CD4-positive, CD25-positive, alpha-beta regulatory T cell (primary cell): Measurements from ENCODE around the gene ZNF24. TPM values are rescaled to one million over a fixed set of nuclear protein-coding genes. Genes with fewer than 3 reads are reported as not detected.

Experiments
- ATAC-seq, 2 donors: fragments of 150-1000 bp; cut with Tn5 transposase; one replicate each; pipeline ENCODE4 v1.10.0; 2021; ENCODE audit warnings: low read depth in 2 of 2, moderate number of reproducible peaks in 2 of 2, moderate library complexity in 1 of 2
- DNase-seq, 3 donors: peaks; one replicate each; pipeline versions ENCODE4 v3.0.0 to v3.0.0-alpha.2; 2012 to 2022; ENCODE audit warnings: mixed read lengths in 1 of 3
- H3K27ac ChIP-seq: one replicate; pipeline ENCODE4 v1.7.0; 2013; ENCODE audit warnings: mild to moderate bottlenecking, low read length; ENCODE audit not compliant: insufficient read depth, poor library complexity, severe bottlenecking
- H3K27me3 ChIP-seq: one replicate; pipeline ENCODE4 v1.7.0; 2013; ENCODE audit warnings: low read length; ENCODE audit not compliant: control insufficient read depth, insufficient read depth
- H3K36me3 ChIP-seq: one replicate; pipeline ENCODE4 v1.7.0; 2013; ENCODE audit warnings: mild to moderate bottlenecking, low read length, moderate library complexity; ENCODE audit not compliant: control insufficient read depth, insufficient read depth
- H3K4me1 ChIP-seq: 2 replicates; pipeline ENCODE4 v1.7.0; 2013; ENCODE audit warnings: mild to moderate bottlenecking, low read length; ENCODE audit not compliant: insufficient read depth, control insufficient read depth, poor library complexity, severe bottlenecking
- H3K4me3 ChIP-seq: one replicate; pipeline ENCODE4 v1.7.0; 2013; ENCODE audit warnings: low read depth, mild to moderate bottlenecking, low read length, moderate library complexity
- H3K9me3 ChIP-seq, 2 experiments: 1 replicate in 1 of 2; 2 replicates in 1 of 2; pipeline ENCODE4 v1.7.0; 2013; ENCODE audit warnings: low read length in 2 of 2, mild to moderate bottlenecking in 1 of 2, moderate library complexity in 1 of 2; ENCODE audit not compliant: control insufficient read depth in 2 of 2
- H3K27ac Mint-ChIP-seq, 3 donors: one replicate each; pipeline ENCODE4 v1.8.0; 2020 to 2022; ENCODE audit warnings: mild to moderate bottlenecking in 3 of 3, mixed read lengths in 3 of 3, moderate library complexity in 2 of 3
- H3K27me3 Mint-ChIP-seq: one replicate; pipeline ENCODE4 v1.8.0; 2022; ENCODE audit warnings: mild to moderate bottlenecking, mixed read lengths
- H3K36me3 Mint-ChIP-seq: one replicate; pipeline ENCODE4 v1.8.0; 2020; ENCODE audit warnings: mixed read lengths
- H3K4me1 Mint-ChIP-seq, 4 donors: one replicate each; pipeline ENCODE4 v1.8.0; 2020 to 2022; ENCODE audit warnings: mixed read lengths in 4 of 4, mild to moderate bottlenecking in 1 of 4
- H3K4me3 Mint-ChIP-seq, 4 donors: one replicate each; pipeline ENCODE4 v1.8.0; 2020 to 2022; ENCODE audit warnings: mild to moderate bottlenecking in 4 of 4, mixed read lengths in 4 of 4, moderate library complexity in 3 of 4
- H3K9me3 Mint-ChIP-seq, 7 donors: one replicate each; pipeline ENCODE4 v1.8.0; 2020 to 2022; ENCODE audit warnings: mixed read lengths in 7 of 7, mild to moderate bottlenecking in 3 of 7, moderate library complexity in 2 of 7
- polyA plus RNA-seq, 4 donors: library from polyadenylated mRNA; unstranded; fragments of 300-500 nt; fragmentation: Illumina TruSeq; gene quantifications; one replicate each; pipeline ENCODE4 v1.2.3, GENCODE V29; 2021
- total RNA-seq: library from RNA; stranded (reverse); gene quantifications from one replicate; pipeline ENCODE4 v1.2.3, GENCODE V29; 2022

ZNF24 gene
- total and polyA plus RNA-seq, 5 donors from 2014 or later, result 53.9 to 96.3 (median 69.4) TPM

DNA sequence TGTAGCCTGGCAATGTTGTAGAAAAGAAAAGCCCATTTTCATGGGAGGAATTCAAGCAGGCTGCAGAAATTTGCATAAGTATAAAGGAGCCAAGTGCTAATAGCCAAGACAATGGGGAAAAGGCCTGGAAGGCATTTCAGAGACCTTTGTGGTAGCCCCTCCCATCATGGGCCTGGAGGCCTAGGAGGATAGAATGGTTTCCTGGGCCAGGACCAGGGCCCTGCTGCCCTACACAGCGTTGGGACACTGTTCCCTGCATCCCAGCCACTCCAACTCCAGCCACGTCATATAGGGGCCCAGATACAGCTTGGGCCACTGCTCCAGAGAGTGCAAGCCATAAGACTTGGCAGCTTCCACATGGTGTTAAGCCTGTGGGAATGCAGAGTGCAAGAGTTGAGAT lies 8.1 kb upstream of the ZNF24 start:
- no peaks in the 10 kb centered on the region for H3K36me3 Mint-ChIP-seq
- DNase-seq, result no peak
- peaks cover 6 to 8% of the 10 kb centered on the region in 2 experiments for H3K9me3 ChIP-seq

DNA sequence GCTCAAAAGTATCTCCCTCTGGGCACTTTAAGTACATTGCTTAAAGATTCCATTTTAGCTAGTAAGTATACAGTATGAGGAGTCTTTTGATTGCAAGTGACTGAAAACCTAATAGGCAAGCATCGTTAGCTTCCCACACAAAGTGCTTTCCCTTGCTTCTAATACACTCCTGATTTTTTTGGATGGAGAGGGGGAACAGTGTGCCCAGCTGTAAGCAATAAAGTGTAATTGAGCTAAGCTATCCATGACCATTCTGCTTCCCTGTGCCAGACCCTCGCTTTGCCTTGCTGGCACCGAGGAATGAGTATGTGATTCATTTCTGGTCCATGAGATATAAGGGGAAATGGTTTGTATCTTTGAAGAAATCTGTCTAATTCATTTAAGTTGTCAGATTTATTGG lies 3.8 kb upstream of the ZNF24 start:
- Histone ChIP-seq H3K27me3 (no peaks in the 10 kb centered on the region), H3K27ac (no peak overlapping the region), H3K9me3 (peaks cover 6 to 8% of the 10 kb centered on the region in 2 experiments), H3K4me3 (no peak overlapping the region), H3K36me3 (no peaks in the 10 kb centered on the region), H3K4me1 (peaks cover 17% of the 10 kb centered on the region)
- DNase-seq, result no peak
- no peak overlapping the region for H3K4me3 Mint-ChIP-seq
- peaks cover 15 to 18% (median 17%) of the 10 kb centered on the region in 4 donors for H3K4me1 Mint-ChIP-seq
- H3K9me3 Mint-ChIP-seq, result peaks cover 2 to 8% (median 7%) of the 10 kb centered on the region in 7 donors
- no peaks in the 10 kb centered on the region for H3K36me3 Mint-ChIP-seq
- no peak for ATAC-seq
- H3K27ac Mint-ChIP-seq, result no peak overlapping the region
- peaks cover 8% of the 10 kb centered on the region for H3K27me3 Mint-ChIP-seq

More for the DNA sequence above, 8.1 kb upstream of the ZNF24 start:
- Mint-ChIP-seq H3K4me3 (no peak overlapping the region), H3K9me3 (peaks cover 2 to 13% (median 7%) of the 10 kb centered on the region in 7 donors), H3K27ac (no peak overlapping the region), H3K27me3 (peaks cover 8% of the 10 kb centered on the region), H3K4me1 (peaks cover 0 to 5% (median 0%) of the 10 kb centered on the region in 4 donors)
- Histone ChIP-seq H3K27me3 (no peaks in the 10 kb centered on the region), H3K27ac (no peak overlapping the region), H3K36me3 (no peaks in the 10 kb centered on the region), H3K4me1 (no peaks in the 10 kb centered on the region), H3K4me3 (no peak overlapping the region)
- no peak for ATAC-seq

DNA sequence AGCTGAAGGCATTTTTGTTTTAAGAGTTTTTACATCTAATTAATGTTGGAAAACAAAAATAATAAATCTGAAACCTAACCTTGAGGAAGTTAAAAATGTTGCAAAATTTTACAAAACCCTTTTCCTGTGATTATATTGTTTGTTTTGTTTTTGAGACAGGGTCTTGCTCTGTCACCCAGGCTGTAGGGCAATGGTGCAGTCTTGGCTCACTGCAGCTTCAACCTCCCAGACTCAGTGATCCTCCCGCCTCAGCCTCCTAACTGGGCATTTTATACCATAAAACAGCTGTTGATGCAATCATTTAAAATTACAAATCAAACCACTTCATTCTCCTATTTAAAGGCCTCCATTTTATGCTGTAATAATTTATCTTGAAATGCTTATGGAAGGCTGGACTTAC lies 1.7 kb upstream of the ZNF24 start:
- Mint-ChIP-seq H3K9me3 (peaks cover 0 to 1% (median 0%) of the 10 kb centered on the region in 7 donors), H3K4me3 (peak overlapping the region in 3 of 4 donors; percentile 22 to 100 (median 96)), H3K36me3 (no peaks in the 10 kb centered on the region), H3K4me1 (peaks cover 21 to 33% (median 25%) of the 10 kb centered on the region in 4 donors), H3K27ac (peak overlapping the region in 2 of 3 donors; percentile 29 to 97), H3K27me3 (peaks cover 4% of the 10 kb centered on the region)
- no peaks in the 10 kb centered on the region for H3K27me3 ChIP-seq
- H3K4me1 ChIP-seq, result peaks cover 27% of the 10 kb centered on the region
- H3K27ac ChIP-seq, result no peak overlapping the region
- ATAC-seq (no peak), DNase-seq (no peak)
- H3K36me3 ChIP-seq, result peaks cover 4% of the 10 kb centered on the region
- H3K9me3 ChIP-seq, result no peaks in the 10 kb centered on the region
- H3K4me3 ChIP-seq, result no peak overlapping the region

DNA sequence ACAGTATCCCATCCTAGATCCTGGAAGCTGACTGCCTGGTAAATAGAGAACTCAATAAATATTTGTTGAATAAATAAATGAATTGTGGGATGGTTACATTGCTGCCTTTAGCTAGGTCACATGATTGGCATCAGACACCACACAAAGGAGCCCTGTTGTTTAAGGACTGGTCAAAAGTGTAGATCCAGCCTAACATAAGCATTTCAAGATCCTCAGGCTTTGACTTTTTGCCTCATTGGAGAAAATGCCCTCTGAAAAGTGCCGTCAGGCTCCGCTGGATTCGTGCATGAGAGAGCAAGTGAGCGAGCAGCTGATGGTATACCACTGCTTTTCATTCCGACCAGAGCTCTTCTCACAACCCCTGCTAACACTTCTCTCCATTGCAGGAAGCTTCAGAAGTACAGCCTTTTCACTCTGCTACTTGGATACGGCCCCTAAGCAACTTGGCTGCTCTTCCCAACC lies 1.3 kb upstream of the ZNF24 start:
- peaks cover 21 to 38% (median 27%) of the 10 kb centered on the region in 4 donors for H3K4me1 Mint-ChIP-seq
- no peak for ATAC-seq
- peak overlapping the region; percentile 96 to 100 (median 99) for H3K4me3 Mint-ChIP-seq
- DNase-seq, result no peak
- H3K27me3 ChIP-seq, result no peaks in the 10 kb centered on the region
- peaks cover 9% of the 10 kb centered on the region for H3K36me3 ChIP-seq
- no peak overlapping the region for H3K4me3 ChIP-seq
- no peaks in the 10 kb centered on the region for H3K9me3 ChIP-seq
- peaks cover 27% of the 10 kb centered on the region for H3K4me1 ChIP-seq
- no peak overlapping the region for H3K27ac ChIP-seq
- H3K9me3 Mint-ChIP-seq, result peaks cover 0 to 1% (median 0%) of the 10 kb centered on the region in 7 donors
- H3K27ac Mint-ChIP-seq, result peak overlapping the region in 2 of 3 donors; percentile 69 to 97
- H3K27me3 Mint-ChIP-seq, result peaks cover 4% of the 10 kb centered on the region
- H3K36me3 Mint-ChIP-seq, result peaks cover under 1% of the 10 kb centered on the region

DNA sequence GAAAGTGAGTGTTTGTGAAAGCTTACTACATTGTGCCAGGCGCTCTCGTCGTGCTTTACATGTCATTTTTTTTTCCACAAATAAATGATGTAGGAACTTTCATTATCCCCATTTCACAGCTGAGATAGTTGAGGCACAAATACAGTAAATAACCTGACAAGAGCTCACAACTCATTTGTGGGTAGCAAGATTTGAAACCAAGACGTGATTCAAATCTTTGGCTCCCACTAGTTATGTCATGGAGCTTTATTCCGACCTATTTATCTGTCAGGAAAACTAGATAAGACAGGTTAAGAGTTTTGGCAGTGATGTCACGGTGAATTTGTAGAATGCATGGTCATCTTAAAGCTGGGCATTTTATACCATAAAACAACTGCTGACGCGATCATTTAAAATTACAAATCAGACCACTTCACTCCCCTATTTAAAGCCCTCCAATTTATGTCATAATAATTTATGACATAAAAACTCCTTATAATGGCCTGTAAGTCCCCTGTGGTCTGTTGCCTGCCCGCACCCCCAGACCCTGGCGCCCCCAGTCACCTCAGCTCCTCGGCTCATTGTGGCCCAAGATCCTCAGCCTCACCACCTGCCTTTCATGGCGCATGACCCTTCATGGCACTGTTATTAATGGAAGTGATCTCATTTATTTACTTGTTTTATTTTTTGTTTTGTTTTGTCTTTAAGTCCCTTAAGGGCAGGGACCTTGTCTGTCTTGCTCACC lies 678 bp upstream of the ZNF24 start:
- DNase-seq (no peak), ATAC-seq (no peak)
- Mint-ChIP-seq H3K27me3 (peaks cover 4% of the 10 kb centered on the region), H3K4me3 (peak overlapping the region; percentile 96 to 100 (median 99)), H3K9me3 (peaks cover 0 to 1% (median 0%) of the 10 kb centered on the region in 7 donors), H3K36me3 (peaks cover 5% of the 10 kb centered on the region), H3K27ac (peak overlapping the region; percentile 94 to 97 (median 97)), H3K4me1 (peaks cover 21 to 44% (median 29%) of the 10 kb centered on the region in 4 donors)
- Histone ChIP-seq H3K9me3 (no peaks in the 10 kb centered on the region), H3K36me3 (peaks cover 15% of the 10 kb centered on the region), H3K4me3 (peak overlapping the region; percentile 89), H3K27me3 (no peaks in the 10 kb centered on the region), H3K4me1 (peaks cover 27% of the 10 kb centered on the region), H3K27ac (peak overlapping the region; percentile 98)

DNA sequence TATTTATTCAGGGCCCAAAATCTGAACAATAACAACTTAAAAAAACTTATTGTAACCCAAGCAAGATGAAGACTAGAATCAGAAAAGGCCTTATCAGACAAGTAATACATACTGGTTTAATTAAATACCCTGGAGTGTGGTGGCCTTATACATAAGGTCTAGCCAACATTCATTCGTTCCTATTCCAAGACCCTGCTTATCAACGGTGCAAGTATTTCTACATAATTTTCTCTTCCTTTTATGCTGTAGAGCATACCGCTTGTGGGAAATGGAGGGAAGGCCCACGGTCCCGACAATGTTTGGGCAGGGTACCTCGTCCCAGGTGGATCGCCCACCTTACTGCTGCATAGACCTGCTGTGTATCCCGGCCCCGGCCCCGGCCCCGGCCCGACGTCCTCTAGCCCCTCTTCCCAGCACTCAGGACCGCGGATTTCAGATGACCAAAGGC lies 708 bp downstream of the ZNF24 start:
- Mint-ChIP-seq H3K4me1 (peaks cover 31 to 58% (median 39%) of the 10 kb centered on the region in 4 donors), H3K36me3 (peaks cover 18% of the 10 kb centered on the region), H3K9me3 (peaks cover 0 to 1% (median 0%) of the 10 kb centered on the region in 7 donors), H3K27me3 (no peaks in the 10 kb centered on the region), H3K4me3 (peak overlapping the region; percentile 96 to 100 (median 99)), H3K27ac (peak overlapping the region; percentile 90 to 97 (median 97))
- Histone ChIP-seq H3K27me3 (no peaks in the 10 kb centered on the region), H3K9me3 (no peaks in the 10 kb centered on the region), H3K27ac (peak overlapping the region; percentile 98), H3K4me3 (peak overlapping the region; percentile 89), H3K36me3 (peaks cover 29% of the 10 kb centered on the region), H3K4me1 (peaks cover 27% of the 10 kb centered on the region)
- no peak for DNase-seq
- peak in 1 of 2 donors; percentile 1 for ATAC-seq

DNA sequence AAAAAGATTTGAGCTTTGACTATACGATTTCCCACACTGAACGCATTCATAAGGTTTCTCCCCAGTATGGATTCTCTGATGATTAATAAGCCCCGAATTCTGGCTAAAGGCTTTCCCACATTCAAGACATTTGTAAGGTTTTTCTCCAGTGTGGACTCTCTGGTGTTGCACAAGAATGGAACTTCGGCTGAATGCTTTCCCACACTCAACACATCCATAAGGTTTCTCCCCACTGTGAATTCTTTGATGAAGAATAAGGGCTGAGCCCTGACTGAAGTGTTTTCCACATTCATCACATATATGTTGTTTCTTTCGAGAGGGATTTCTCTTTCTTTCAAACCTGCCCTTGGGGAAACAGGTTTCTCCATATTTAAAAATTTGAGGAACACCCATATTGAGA lies 6.9 kb downstream of the ZNF24 start:
- no peak overlapping the region for H3K27ac ChIP-seq
- no peaks in the 10 kb centered on the region for H3K9me3 ChIP-seq
- Mint-ChIP-seq H3K4me1 (peaks cover 17 to 71% (median 32%) of the 10 kb centered on the region in 4 donors), H3K4me3 (no peak overlapping the region), H3K27me3 (no peaks in the 10 kb centered on the region), H3K9me3 (peaks cover 0 to 2% (median 0%) of the 10 kb centered on the region in 7 donors), H3K36me3 (peaks cover 74% of the 10 kb centered on the region), H3K27ac (no peak overlapping the region)
- H3K27me3 ChIP-seq, result no peaks in the 10 kb centered on the region
- DNase-seq (no peak), ATAC-seq (no peak)
- peaks cover 87% of the 10 kb centered on the region for H3K36me3 ChIP-seq
- H3K4me3 ChIP-seq, result no peak overlapping the region
- peaks cover 9% of the 10 kb centered on the region for H3K4me1 ChIP-seq
